PC-3 (cell line): ENCODE data around the gene EXOC4.

Experiments
- CTCF ChIP-seq: fragments of 300-600 bp; sonication (generic); conservative IDR thresholded peaks from 2 replicates; pipeline ENCODE4 v1.5.1; 2017; ENCODE audit warnings: antibody characterized with exemption, low read depth, mild to moderate bottlenecking, low read length
- EZH2 ChIP-seq: fragments of 300-600 bp; sonication (generic); IDR thresholded peaks from one replicate; pipeline ENCODE4 v1.6.1; 2017; ENCODE audit warnings: antibody characterized with exemption, mild to moderate bottlenecking, low read length; ENCODE audit not compliant: unreplicated experiment
- EZH2phosphoT487 ChIP-seq: fragments of 300-600 bp; sonication (generic); IDR thresholded peaks from 2 replicates; pipeline ENCODE4 v1.6.1; 2018; ENCODE audit warnings: mild to moderate bottlenecking, antibody characterized with exemption, low read length, borderline replicate concordance

- no peak for TF ChIP-seq EZH2
- TF ChIP-seq CTCF = no peak
- no peak for TF ChIP-seq EZH2phosphoT487
Measured at GRCh38 chr7:133489906-133490305, 237.0 kb downstream of the EXOC4 start.
